Smooth muscle cell (in vitro differentiated cells): ENCODE measurements around the gene TMEM181. TPM values are rescaled to one million over a fixed set of nuclear protein-coding genes. Genes with fewer than 3 reads are reported as not detected.

Experiments
- DNase-seq: peaks from one replicate; lab custom pipeline; 2025; ENCODE audit not compliant: unreplicated experiment; lab: John Stamatoyannopoulos, UW
- H2AFZ ChIP-seq: fragments of 200-600 bp; sonication (generic); 2 replicates; pipeline ENCODE4 v1.6.0; 2016; ENCODE audit warnings: antibody characterized with exemption, low read depth, mild to moderate bottlenecking
- H3F3A ChIP-seq: fragments of 200-600 bp; sonication (generic); 2 replicates; pipeline ENCODE4 v1.6.0; 2017; ENCODE audit warnings: antibody characterized with exemption, low read depth
- H3K27ac ChIP-seq: fragments of 200-600 bp; sonication (generic); 2 replicates; pipeline ENCODE4 v1.5.1; 2016; ENCODE audit warnings: low read depth, mild to moderate bottlenecking
- H3K27me3 ChIP-seq: fragments of 200-600 bp; sonication (generic); 2 replicates; pipeline ENCODE4 v1.6.1; 2016; ENCODE audit warnings: low read depth, mild to moderate bottlenecking
- H3K36me3 ChIP-seq: fragments of 200-600 bp; sonication (generic); 2 replicates; pipeline ENCODE4 v1.5.1; 2016; ENCODE audit warnings: low read depth
- H3K4me1 ChIP-seq: fragments of 200-600 bp; sonication (generic); 2 replicates; pipeline ENCODE4 v1.5.1; 2016; ENCODE audit warnings: low read depth
- H3K4me2 ChIP-seq: fragments of 200-600 bp; sonication (generic); 2 replicates; pipeline ENCODE4 v1.6.0; 2016; ENCODE audit warnings: mild to moderate bottlenecking
- H3K4me3 ChIP-seq: fragments of 200-600 bp; sonication (generic); 2 replicates; pipeline ENCODE4 v1.5.1; 2016; ENCODE audit warnings: mild to moderate bottlenecking
- H3K79me2 ChIP-seq: fragments of 200-600 bp; sonication (generic); 2 replicates; pipeline ENCODE4 v1.6.0; 2016; ENCODE audit warnings: low read depth, mild to moderate bottlenecking
- H3K9ac ChIP-seq: fragments of 200-600 bp; sonication (generic); 2 replicates; pipeline ENCODE4 v1.6.0; 2016; ENCODE audit warnings: low read depth
- H3K9me3 ChIP-seq: fragments of 200-600 bp; sonication (generic); replicated peaks from 2 replicates; pipeline ENCODE4 v1.5.1; 2016; ENCODE audit warnings: low read depth
- H4K20me1 ChIP-seq: fragments of 200-600 bp; sonication (generic); 2 replicates; pipeline ENCODE4 v1.6.0; 2016; ENCODE audit warnings: low read depth
- WGBS: methylation state at CpG from one replicate; pipeline ENCODE4 v1.1.7; 2016; ENCODE audit warnings: low lambda C conversion rate; 5-methylcytosine and 5-hydroxymethylcytosine counted together
- polyA plus RNA-seq: library from polyadenylated mRNA; unstranded; fragments of >200 nt; fragmentation: Nextera tagmentation; extraction: Ambion mirVana; gene quantifications from 2 replicates; pipeline ENCODE4 v1.2.1, GENCODE V29; 2016
- total RNA-seq: library from RNA; depleted of rRNA; stranded (reverse); fragments of >200 nt; gene quantifications from 2 replicates; pipeline ENCODE4 v1.2.3, GENCODE V29; 2014
- TF ChIP-seq, protein P1 (sequence below): fragments of 200-600 bp; sonication (generic); IDR thresholded peaks from 2 replicates; pipeline ENCODE4 v1.5.1; 2017; ENCODE audit warnings: borderline replicate concordance, mild to moderate bottlenecking, antibody characterized with exemption; ENCODE audit not compliant: insufficient read depth, poor library complexity, severe bottlenecking

TMEM181 gene
- total and polyA plus RNA-seq, 2 experiments from 2014 or later: 15.3 to 29.0 TPM

DNA sequence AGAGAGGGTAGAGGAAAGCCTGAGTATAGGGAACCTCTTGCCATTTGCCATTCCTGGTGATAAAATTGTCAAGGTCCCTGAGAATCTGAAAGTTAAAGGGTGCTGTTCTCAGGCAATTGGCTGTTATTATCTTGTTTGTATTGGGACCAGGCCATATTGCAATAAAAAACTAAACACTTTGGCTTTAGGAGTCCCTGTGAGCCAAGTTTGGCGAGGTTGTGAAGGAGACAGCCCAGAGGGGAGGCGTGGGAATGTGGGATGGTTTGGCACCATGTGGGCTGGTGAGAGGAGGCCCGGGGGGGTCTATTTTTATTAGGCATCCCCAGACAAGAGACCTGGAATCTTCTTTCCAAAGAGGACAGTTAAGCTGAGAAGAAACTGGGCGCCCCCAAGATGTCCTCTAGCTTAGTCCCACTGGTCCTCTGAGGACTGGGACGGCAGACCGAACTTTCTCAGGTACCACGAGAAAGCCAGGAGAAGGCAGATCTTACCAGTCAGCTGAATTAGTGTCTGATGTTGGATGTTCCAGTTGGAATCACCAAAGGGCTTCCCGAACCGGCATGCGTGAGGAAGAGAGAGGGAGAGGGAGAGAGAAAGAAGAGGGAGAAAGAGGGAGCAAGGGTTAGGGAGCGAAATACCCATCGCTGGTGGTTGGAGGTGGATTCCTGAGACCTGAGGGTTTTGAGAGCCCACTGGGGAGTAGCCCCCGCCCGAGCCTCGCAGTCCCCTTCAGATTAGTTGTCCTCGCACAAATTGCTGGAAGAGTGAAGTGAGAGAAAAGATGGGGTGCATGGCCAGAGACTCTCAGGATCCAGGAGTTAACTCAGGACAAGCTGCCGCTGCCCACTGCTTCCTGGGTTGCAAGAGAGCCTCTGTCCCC, 60.3 kb downstream of the TMEM181 start:
- TF ChIP-seq, protein P1, sequence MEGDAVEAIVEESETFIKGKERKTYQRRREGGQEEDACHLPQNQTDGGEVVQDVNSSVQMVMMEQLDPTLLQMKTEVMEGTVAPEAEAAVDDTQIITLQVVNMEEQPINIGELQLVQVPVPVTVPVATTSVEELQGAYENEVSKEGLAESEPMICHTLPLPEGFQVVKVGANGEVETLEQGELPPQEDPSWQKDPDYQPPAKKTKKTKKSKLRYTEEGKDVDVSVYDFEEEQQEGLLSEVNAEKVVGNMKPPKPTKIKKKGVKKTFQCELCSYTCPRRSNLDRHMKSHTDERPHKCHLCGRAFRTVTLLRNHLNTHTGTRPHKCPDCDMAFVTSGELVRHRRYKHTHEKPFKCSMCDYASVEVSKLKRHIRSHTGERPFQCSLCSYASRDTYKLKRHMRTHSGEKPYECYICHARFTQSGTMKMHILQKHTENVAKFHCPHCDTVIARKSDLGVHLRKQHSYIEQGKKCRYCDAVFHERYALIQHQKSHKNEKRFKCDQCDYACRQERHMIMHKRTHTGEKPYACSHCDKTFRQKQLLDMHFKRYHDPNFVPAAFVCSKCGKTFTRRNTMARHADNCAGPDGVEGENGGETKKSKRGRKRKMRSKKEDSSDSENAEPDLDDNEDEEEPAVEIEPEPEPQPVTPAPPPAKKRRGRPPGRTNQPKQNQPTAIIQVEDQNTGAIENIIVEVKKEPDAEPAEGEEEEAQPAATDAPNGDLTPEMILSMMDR: no peak
- WGBS: 96% methylated on average over 17 of the region's 17 CpGs
- H3K4me2 ChIP-seq: no peak overlapping the region
- H3K36me3 ChIP-seq: no peaks in the 10 kb centered on the region
- H3K9me3 ChIP-seq: no peaks in the 10 kb centered on the region
- DNase-seq: no peak
- H3K4me1 ChIP-seq: no peaks in the 10 kb centered on the region
- H4K20me1 ChIP-seq: no peaks in the 10 kb centered on the region
- H3K27ac ChIP-seq: no peak overlapping the region
- H3F3A ChIP-seq: no peaks in the 10 kb centered on the region
- H3K79me2 ChIP-seq: peaks cover 2% of the 10 kb centered on the region
- no peak overlapping the region for H3K4me3 ChIP-seq
- no peaks in the 10 kb centered on the region for H3K27me3 ChIP-seq
- no peak overlapping the region for H3K9ac ChIP-seq
- H2AFZ ChIP-seq: no peak overlapping the region

GRCh38 chr6:158620963-158621693, 61.2 kb downstream of the TMEM181 start:
- Histone ChIP-seq H3K79me2 (no peaks in the 10 kb centered on the region), H3K27me3 (no peaks in the 10 kb centered on the region), H3K9me3 (no peaks in the 10 kb centered on the region), H3K9ac (no peak overlapping the region), H3K4me1 (no peaks in the 10 kb centered on the region), H3K4me3 (no peak overlapping the region), H3K27ac (no peak overlapping the region), H2AFZ (no peak overlapping the region), H4K20me1 (no peaks in the 10 kb centered on the region), H3K4me2 (no peak overlapping the region), H3F3A (no peaks in the 10 kb centered on the region), H3K36me3 (no peaks in the 10 kb centered on the region)
- DNase-seq: no peak
- TF ChIP-seq, protein P1: no peak
- 87% methylated on average over 13 of the region's 13 CpGs for WGBS

GRCh38 chr6:158621694-158622544, 62.0 kb downstream of the TMEM181 start:
- Histone ChIP-seq H3K4me3 (no peak overlapping the region), H3K36me3 (no peaks in the 10 kb centered on the region), H3K4me1 (no peaks in the 10 kb centered on the region), H2AFZ (no peak overlapping the region), H3F3A (no peaks in the 10 kb centered on the region), H3K9me3 (no peaks in the 10 kb centered on the region), H3K79me2 (no peaks in the 10 kb centered on the region), H3K9ac (no peak overlapping the region), H4K20me1 (no peaks in the 10 kb centered on the region), H3K27me3 (no peaks in the 10 kb centered on the region), H3K27ac (no peak overlapping the region), H3K4me2 (no peak overlapping the region)
- 97% methylated on average over 25 of the region's 25 CpGs for WGBS
- TF ChIP-seq, protein P1: no peak
- no peak for DNase-seq
